Measurements from ENCODE around the gene LIMA1. TPM values are rescaled to one million over a fixed set of nuclear protein-coding genes. Genes with fewer than 3 reads are reported as not detected.
A peak's percentile ranks its signal among the peaks of the same experiment; 100 is the strongest.
"Not testable (repeated sequence)": the region's sequence is repeated elsewhere in the genome, so short reads cannot be mapped to it uniquely, and the experiment has no call there.

Gene LIMA1
- total RNA-seq, 1 experiment from 2014 or later = 53.2 TPM

GRCh38 chr12:50188241-50188781 is 95.0 kb downstream of the LIMA1 start:
- DNase-seq (ENCODE audit: low read depth) = no peak

GRCh38 chr12:50187084-50187900 is 96.0 kb downstream of the LIMA1 start:
- peak; percentile 20 for DNase-seq (ENCODE audit: low read depth)

GRCh38 chr12:50186681-50187080 is 96.6 kb downstream of the LIMA1 start:
- no peak for DNase-seq (ENCODE audit: low read depth)

GRCh38 chr12:50185970-50186663 is 97.2 kb downstream of the LIMA1 start:
- peak; percentile 57 for DNase-seq (ENCODE audit: low read depth)

GRCh38 chr12:50185301-50185895 is 97.9 kb downstream of the LIMA1 start:
- DNase-seq (ENCODE audit: low read depth) = no peak

- DNase-seq (ENCODE audit: low read depth) = no peak
Measured at GRCh38 chr12:50184261-50184660, 99.1 kb downstream of the LIMA1 start.

GRCh38 chr12:50182461-50182860 is 100.9 kb downstream of the LIMA1 start:
- DNase-seq (ENCODE audit: low read depth) = no peak

- no peak for DNase-seq (ENCODE audit: low read depth)
Measured at GRCh38 chr12:50181691-50182090, 101.6 kb downstream of the LIMA1 start.

- DNase-seq (ENCODE audit: low read depth) = no peak
Measured at GRCh38 chr12:50175716-50176026, 107.6 kb downstream of the LIMA1 start.

GRCh38 chr12:50174971-50175715 is 108.2 kb downstream of the LIMA1 start:
- peak; percentile 63 for DNase-seq (ENCODE audit: low read depth)

GRCh38 chr12:50167049-50167828 is 116.1 kb downstream of the LIMA1 start, which contains the start of gene CERS5:
CERS5 (minus strand) TSS chr12:50167369; CDS start chr12:50167297, 72 bp downstream.
- DNase-seq (ENCODE audit: low read depth) = peak; percentile 100

- DNase-seq (ENCODE audit: low read depth) = no peak
Measured at GRCh38 chr12:50166799-50167048, 116.6 kb downstream of the LIMA1 start.

GRCh38 chr12:50164963-50165362 is 118.4 kb downstream of the LIMA1 start:
- no peak for DNase-seq (ENCODE audit: low read depth)

GRCh38 chr12:50162230-50162629 is 121.1 kb downstream of the LIMA1 start:
- no peak for DNase-seq (ENCODE audit: low read depth)

- no peak for DNase-seq (ENCODE audit: low read depth)
Measured at GRCh38 chr12:50160643-50161042, 122.7 kb downstream of the LIMA1 start.

GRCh38 chr12:50157259-50157658 is 126.1 kb downstream of the LIMA1 start:
- DNase-seq (ENCODE audit: low read depth) = no peak

GRCh38 chr12:50156641-50157040 is 126.7 kb downstream of the LIMA1 start:
- DNase-seq (ENCODE audit: low read depth) = no peak

- DNase-seq (ENCODE audit: low read depth) = not testable (repeated sequence)
Measured at GRCh38 chr12:50154947-50155346, 128.4 kb downstream of the LIMA1 start.

GRCh38 chr12:50151047-50151687 is 132.2 kb downstream of the LIMA1 start:
- no peak for DNase-seq (ENCODE audit: low read depth)

GRCh38 chr12:50149311-50149710 is 134.0 kb downstream of the LIMA1 start:
- no peak for DNase-seq (ENCODE audit: low read depth)

Data from HT1080 (cell line).